Prostate gland (tissue), 2 donors: ENCODE results near the gene IDH2.
"Not testable (repeated sequence)": the region's sequence is repeated elsewhere in the genome, so short reads cannot be mapped to it uniquely, and the experiment has no call there.

Experiments
- POLR2AphosphoS5 ChIP-seq: sonication (generic); formaldehyde crosslinking; IDR thresholded peaks from one replicate; pipeline ENCODE4 v1.6.1; 2017; ENCODE audit warnings: antibody characterized with exemption
- TF ChIP-seq, protein P1 (sequence below), 4 experiments: fragments of 200-600 bp in 2 of 4; fragments of 450-650 bp in 2 of 4; sonication (generic) in 2 of 4; IDR thresholded peaks; 1 replicate in 3 of 4; 2 replicates in 1 of 4; pipeline ENCODE4 v1.5.1; 2016 to 2019; ENCODE audit warnings: antibody characterized with exemption in 4 of 4, mild to moderate bottlenecking in 2 of 4, moderate library complexity in 2 of 4

DNA sequence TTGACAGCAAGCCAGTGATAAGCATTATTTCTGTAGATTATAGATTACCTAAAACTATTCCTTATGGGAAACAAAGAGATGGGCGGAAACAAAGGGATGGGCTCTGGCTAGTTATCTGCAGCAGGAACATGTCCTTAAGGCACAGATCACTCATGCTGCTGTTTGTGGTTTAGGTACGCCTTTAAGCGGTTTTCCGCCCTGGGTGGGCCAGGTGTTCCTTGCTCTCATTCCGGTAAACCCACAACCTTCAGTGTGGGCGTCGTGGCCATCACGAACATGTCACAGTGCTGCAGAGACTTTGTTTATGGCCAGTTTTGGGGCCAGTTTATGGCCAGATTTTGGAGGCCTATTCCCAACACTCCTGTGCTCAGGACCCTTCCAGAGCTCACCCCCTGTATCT lies 37.3 kb upstream of the IDH2 start:
- TF ChIP-seq, protein P1, sequence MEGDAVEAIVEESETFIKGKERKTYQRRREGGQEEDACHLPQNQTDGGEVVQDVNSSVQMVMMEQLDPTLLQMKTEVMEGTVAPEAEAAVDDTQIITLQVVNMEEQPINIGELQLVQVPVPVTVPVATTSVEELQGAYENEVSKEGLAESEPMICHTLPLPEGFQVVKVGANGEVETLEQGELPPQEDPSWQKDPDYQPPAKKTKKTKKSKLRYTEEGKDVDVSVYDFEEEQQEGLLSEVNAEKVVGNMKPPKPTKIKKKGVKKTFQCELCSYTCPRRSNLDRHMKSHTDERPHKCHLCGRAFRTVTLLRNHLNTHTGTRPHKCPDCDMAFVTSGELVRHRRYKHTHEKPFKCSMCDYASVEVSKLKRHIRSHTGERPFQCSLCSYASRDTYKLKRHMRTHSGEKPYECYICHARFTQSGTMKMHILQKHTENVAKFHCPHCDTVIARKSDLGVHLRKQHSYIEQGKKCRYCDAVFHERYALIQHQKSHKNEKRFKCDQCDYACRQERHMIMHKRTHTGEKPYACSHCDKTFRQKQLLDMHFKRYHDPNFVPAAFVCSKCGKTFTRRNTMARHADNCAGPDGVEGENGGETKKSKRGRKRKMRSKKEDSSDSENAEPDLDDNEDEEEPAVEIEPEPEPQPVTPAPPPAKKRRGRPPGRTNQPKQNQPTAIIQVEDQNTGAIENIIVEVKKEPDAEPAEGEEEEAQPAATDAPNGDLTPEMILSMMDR (IDR thresholded peaks at IDR 0.05): not testable (repeated sequence)
- TF ChIP-seq POLR2AphosphoS5: not testable (repeated sequence)
